Caco-2 (cell line): ENCODE data around the gene NALCN. TPM values are rescaled to one million over a fixed set of nuclear protein-coding genes. Genes with fewer than 3 reads are reported as not detected.

Experiments
- BruUV-seq: library from RNA; stranded (reverse); fragments of 400-500 nt; replicated peaks from 2 replicates; lab custom pipeline; 2021; lab: Mats Ljungman, UMichigan
- CTCF ChIA-PET: fragments of 300-600 bp; sonication (Branson Sonifier 250); formaldehyde crosslinking; loops from one replicate; lab custom pipeline; 2022; ENCODE audit warnings: antibody characterized with exemption; lab: Charles Lee
- POLR2A ChIA-PET: fragments of 300-600 bp; sonication (Branson Sonifier 250); formaldehyde crosslinking; loops from one replicate; lab custom pipeline; 2022; ENCODE audit warnings: antibody characterized with exemption; lab: Charles Lee
- DNase-seq, 2 experiments: peaks; one replicate each; pipeline versions ENCODE4 v3.0.0 to v3.0.0-alpha.2; 2020 to 2022
- H3K27me3 ChIP-seq: replicated peaks from 2 replicates; pipeline ENCODE4 v1.6.0; 2011; ENCODE audit warnings: low read length; ENCODE audit not compliant: control insufficient read depth, insufficient read depth
- H3K36me3 ChIP-seq: 2 replicates; pipeline ENCODE4 v1.5.1; 2011; ENCODE audit warnings: low read length; ENCODE audit not compliant: control insufficient read depth, insufficient read depth
- H3K4me1 ChIP-seq: fragments of 250-450 bp; sonication (Bioruptor Pico); 2 replicates; pipeline ENCODE4 v1.5.1; 2020; ENCODE audit warnings: mild to moderate bottlenecking
- H3K4me3 ChIP-seq: 2 replicates; pipeline ENCODE4 v1.5.1; 2011; ENCODE audit warnings: low read depth, mild to moderate bottlenecking, control low read depth, low read length
- H3K9me3 ChIP-seq: fragments of 250-450 bp; sonication (Bioruptor Pico); 2 replicates; pipeline ENCODE4 v1.5.1; 2020; ENCODE audit warnings: mild to moderate bottlenecking, moderate library complexity
- H3K27ac Mint-ChIP-seq: one replicate; pipeline ENCODE4 v1.8.0; 2022; ENCODE audit warnings: mixed read lengths; ENCODE audit not compliant: unreplicated experiment
- H3K27me3 Mint-ChIP-seq: one replicate; pipeline ENCODE4 v1.8.0; 2022; ENCODE audit warnings: mixed read lengths; ENCODE audit not compliant: insufficient read depth, unreplicated experiment
- H3K36me3 Mint-ChIP-seq: one replicate; pipeline ENCODE4 v1.8.0; 2022; ENCODE audit warnings: mild to moderate bottlenecking, mixed read lengths; ENCODE audit not compliant: insufficient read depth, unreplicated experiment
- H3K4me1 Mint-ChIP-seq: one replicate; pipeline ENCODE4 v1.8.0; 2022; ENCODE audit warnings: low read depth, mixed read lengths; ENCODE audit not compliant: unreplicated experiment
- H3K4me3 Mint-ChIP-seq: one replicate; pipeline ENCODE4 v1.8.0; 2022; ENCODE audit warnings: mild to moderate bottlenecking, moderate library complexity, mixed read lengths; ENCODE audit not compliant: unreplicated experiment
- H3K9me3 Mint-ChIP-seq: one replicate; pipeline ENCODE4 v1.8.0; 2022; ENCODE audit warnings: mixed read lengths; ENCODE audit not compliant: unreplicated experiment
- intact Hi-C: fragments of 100-400 bp; cut with micrococcal nuclease; formaldehyde crosslinking; loops from one replicate; pipeline ENCODE4 v1.10.0; 2022; ENCODE audit not compliant: unreplicated experiment
- total RNA-seq: library from RNA; stranded (reverse); gene quantifications from 2 replicates; pipeline ENCODE4 v1.2.3, GENCODE V29; 2022
- TF ChIP-seq, protein P1 (sequence below), 2 experiments: fragments of 200-600 bp in 1 of 2; IDR thresholded peaks; 1 replicate in 1 of 2; 2 replicates in 1 of 2; pipeline versions ENCODE4 v1.5.1 to v1.8.0; 2011 to 2022; ENCODE audit warnings: antibody characterized with exemption in 1 of 2, control low read depth in 1 of 2, inconsistent platforms in 1 of 2, low read depth in 1 of 2, low read length in 1 of 2, mild to moderate bottlenecking in 1 of 2, moderate library complexity in 1 of 2; ENCODE audit not compliant: insufficient read depth in 1 of 2, severe bottlenecking in 1 of 2, unreplicated experiment in 1 of 2

The NALCN gene
- total RNA-seq, 1 experiment from 2014 or later: not detected

DNA sequence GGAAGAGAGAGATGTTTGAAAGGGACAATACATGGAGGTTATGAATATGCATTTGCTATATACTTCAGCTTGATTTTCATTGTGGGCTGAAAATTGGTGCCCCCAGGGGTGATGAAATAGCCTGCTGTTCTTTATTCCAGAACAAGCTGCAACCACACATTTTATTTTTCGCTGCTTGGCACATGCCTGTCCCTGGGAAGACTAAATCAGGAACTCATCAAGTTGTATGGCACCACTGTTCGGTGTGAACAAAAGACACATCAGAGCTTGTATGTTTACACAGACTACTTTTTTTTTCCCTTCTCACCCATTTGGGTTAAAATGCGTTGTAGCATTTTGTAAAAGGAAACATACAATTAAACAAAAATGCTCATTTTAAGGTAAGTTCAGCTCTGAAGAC, 230.7 kb downstream of the NALCN start:
- Mint-ChIP-seq H3K9me3 (no peaks in the 10 kb centered on the region), H3K27ac (no peak overlapping the region), H3K27me3 (peaks cover 9% of the 10 kb centered on the region), H3K4me3 (no peak overlapping the region), H3K36me3 (no peaks in the 10 kb centered on the region), H3K4me1 (no peaks in the 10 kb centered on the region)
- POLR2A ChIA-PET: no interaction called here
- intact Hi-C loops: no loop called here
- Histone ChIP-seq H3K36me3 (no peaks in the 10 kb centered on the region), H3K4me1 (no peaks in the 10 kb centered on the region), H3K9me3 (no peaks in the 10 kb centered on the region), H3K27me3 (no peaks in the 10 kb centered on the region; the same call in 1 of the 2 replicates), H3K4me3 (no peak overlapping the region)
- DNase-seq: no peak
- TF ChIP-seq, protein P1, sequence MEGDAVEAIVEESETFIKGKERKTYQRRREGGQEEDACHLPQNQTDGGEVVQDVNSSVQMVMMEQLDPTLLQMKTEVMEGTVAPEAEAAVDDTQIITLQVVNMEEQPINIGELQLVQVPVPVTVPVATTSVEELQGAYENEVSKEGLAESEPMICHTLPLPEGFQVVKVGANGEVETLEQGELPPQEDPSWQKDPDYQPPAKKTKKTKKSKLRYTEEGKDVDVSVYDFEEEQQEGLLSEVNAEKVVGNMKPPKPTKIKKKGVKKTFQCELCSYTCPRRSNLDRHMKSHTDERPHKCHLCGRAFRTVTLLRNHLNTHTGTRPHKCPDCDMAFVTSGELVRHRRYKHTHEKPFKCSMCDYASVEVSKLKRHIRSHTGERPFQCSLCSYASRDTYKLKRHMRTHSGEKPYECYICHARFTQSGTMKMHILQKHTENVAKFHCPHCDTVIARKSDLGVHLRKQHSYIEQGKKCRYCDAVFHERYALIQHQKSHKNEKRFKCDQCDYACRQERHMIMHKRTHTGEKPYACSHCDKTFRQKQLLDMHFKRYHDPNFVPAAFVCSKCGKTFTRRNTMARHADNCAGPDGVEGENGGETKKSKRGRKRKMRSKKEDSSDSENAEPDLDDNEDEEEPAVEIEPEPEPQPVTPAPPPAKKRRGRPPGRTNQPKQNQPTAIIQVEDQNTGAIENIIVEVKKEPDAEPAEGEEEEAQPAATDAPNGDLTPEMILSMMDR (IDR thresholded peaks at IDR 0.05; ENCODE audit: insufficient read depth in 1 of 2, low read depth in 1 of 2, low read length in 1 of 2, severe bottlenecking in 1 of 2, unreplicated experiment in 1 of 2): no peak
- CTCF ChIA-PET: interaction anchor here (0.8 kb wide), 1 partner anchor 41 kb away, joined by 3 read pairs; no protein-coding TSS in a partner anchor
- no TSS peak for BruUV-seq

DNA sequence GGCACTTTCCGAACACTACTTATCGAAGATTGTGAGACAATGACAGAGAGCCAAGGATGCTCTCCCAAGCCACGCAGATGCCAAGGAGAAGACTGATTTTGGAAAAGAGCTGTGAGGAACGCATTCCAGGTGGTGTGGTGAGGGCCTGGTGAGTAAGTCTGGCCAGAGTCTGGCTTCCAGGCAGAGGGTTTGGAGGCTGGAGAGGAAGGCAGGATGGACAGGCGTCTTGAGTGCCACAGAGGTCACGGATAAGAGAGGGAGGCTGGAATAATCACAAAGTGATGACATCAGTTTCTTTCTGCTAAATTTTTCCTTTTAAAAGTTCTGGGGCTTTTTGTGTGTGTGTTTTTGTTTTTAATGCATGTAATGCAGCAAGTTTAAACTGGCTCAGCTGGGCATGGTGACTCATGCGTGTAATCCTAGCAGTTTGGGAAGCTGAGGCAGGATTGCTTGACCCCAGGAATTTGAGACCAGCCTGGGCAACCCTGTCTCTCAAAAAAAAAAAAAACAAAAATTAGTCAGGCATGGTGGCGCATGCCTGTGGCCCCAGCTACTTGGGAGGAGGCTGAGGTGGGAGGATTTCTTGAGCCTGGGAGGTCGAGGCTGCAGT, 235.1 kb downstream of the NALCN start:
- TF ChIP-seq, protein P1 (IDR thresholded peaks at IDR 0.05; ENCODE audit: insufficient read depth in 1 of 2, low read depth in 1 of 2, low read length in 1 of 2, severe bottlenecking in 1 of 2, unreplicated experiment in 1 of 2): no peak
- CTCF ChIA-PET: no interaction called here

DNA sequence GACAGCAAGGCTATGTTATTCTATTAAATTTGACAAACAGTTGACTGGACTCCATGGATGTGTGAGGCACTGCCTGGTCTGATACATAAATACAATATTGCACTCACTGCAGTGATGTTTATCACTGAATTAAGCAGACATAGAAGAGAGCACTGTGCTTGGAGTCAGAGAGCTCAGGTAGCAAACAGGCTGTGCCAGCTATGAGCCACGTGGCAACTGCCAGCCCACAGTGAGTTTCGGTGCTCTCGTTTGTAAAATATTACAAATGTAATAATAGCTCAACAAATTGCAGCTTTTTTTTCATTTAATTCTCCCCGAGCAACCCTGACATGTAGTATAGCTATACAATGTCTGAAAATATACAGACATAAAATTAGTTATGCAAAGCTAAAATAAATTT, 237.3 kb downstream of the NALCN start:
- intact Hi-C loops: no loop called here
- no peaks in the 10 kb centered on the region for H3K36me3 Mint-ChIP-seq
- CTCF ChIA-PET: interaction anchor here (0.6 kb wide), 1 partner anchor 943 kb away, joined by 3 read pairs; no protein-coding TSS in a partner anchor
- Histone ChIP-seq H3K9me3 (no peaks in the 10 kb centered on the region), H3K36me3 (no peaks in the 10 kb centered on the region), H3K4me3 (no peak overlapping the region), H3K27me3 (no peaks in the 10 kb centered on the region; the same call in 1 of the 2 replicates), H3K4me1 (no peaks in the 10 kb centered on the region)
- no peaks in the 10 kb centered on the region for H3K9me3 Mint-ChIP-seq
- no peak overlapping the region for H3K27ac Mint-ChIP-seq
- POLR2A ChIA-PET: no interaction called here
- H3K27me3 Mint-ChIP-seq: peaks cover 3% of the 10 kb centered on the region
- TF ChIP-seq, protein P1 (IDR thresholded peaks at IDR 0.05; ENCODE audit: insufficient read depth in 1 of 2, low read depth in 1 of 2, low read length in 1 of 2, severe bottlenecking in 1 of 2, unreplicated experiment in 1 of 2): no peak
- BruUV-seq: no TSS peak
- no peak overlapping the region for H3K4me3 Mint-ChIP-seq
- H3K4me1 Mint-ChIP-seq: no peaks in the 10 kb centered on the region
- no peak for DNase-seq

More for the DNA sequence above, 235.1 kb downstream of the NALCN start:
- H3K4me1 ChIP-seq: no peaks in the 10 kb centered on the region
- H3K9me3 ChIP-seq: no peaks in the 10 kb centered on the region
- Mint-ChIP-seq H3K4me3 (no peak overlapping the region), H3K27me3 (peaks cover 9% of the 10 kb centered on the region), H3K9me3 (no peaks in the 10 kb centered on the region), H3K27ac (no peak overlapping the region), H3K36me3 (no peaks in the 10 kb centered on the region), H3K4me1 (no peaks in the 10 kb centered on the region)
- DNase-seq: no peak
- no TSS peak for BruUV-seq
- no peaks in the 10 kb centered on the region for H3K36me3 ChIP-seq
- POLR2A ChIA-PET: no interaction called here
- H3K4me3 ChIP-seq: no peak overlapping the region
- intact Hi-C loops: no loop called here
- H3K27me3 ChIP-seq: no peaks in the 10 kb centered on the region; the same call in 1 of the 2 replicates
